ENCODE results near the gene ENOX1.
A peak's percentile ranks its signal among the peaks of the same experiment; 100 is the strongest.

The ENOX1 gene

DNA sequence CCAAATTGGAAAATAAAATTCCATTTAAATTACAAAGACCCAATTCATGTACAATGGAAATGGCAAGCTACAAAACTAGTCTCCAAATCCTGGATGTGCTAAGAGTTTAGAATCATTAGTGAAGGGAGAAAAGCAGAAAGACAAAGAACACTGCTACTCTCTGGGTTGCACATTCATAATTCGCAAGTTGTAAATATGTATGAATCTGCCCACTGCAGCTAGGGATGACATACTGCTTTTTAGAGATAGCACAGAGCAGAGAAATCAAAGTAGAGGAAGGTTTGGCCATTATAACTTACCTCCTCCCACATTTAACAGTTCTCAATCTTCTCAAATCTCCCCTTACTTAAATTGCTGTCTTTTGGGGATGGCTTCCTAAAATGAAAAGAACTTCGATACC lies 231.1 kb downstream of the ENOX1 start:
- no peak for DNase-seq (ENCODE audit: low read depth)

DNA sequence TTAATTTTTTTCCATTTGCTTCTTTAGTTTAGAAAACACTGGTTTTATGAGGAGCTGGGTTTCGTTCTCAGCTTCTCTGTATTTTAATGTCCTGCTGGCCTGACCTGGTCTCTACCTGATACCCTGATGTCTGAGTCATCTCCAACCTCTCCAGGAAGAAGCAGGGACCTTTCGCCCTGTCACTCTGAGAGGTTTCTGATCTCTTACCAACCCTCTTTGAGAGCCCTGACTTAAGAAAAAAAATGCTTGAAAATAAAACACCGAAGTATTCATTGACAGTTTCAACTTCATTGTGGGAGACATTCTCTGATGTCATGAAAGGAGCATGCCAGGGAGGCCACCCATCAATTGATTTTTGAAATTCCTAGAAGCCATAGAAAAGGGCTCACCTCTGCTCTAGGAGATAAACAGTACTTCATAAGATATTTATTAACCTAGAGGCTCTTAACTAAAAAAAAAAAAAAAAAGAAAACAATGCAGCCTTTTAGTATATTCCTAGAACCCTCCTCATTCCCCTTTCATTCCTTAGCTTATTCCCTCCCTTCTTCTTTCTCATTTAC lies 234.8 kb downstream of the ENOX1 start:
- no peak overlapping the region for H3K4me3 ChIP-seq (ENCODE audit: low read depth, low read length)
- TF ChIP-seq, protein P1, sequence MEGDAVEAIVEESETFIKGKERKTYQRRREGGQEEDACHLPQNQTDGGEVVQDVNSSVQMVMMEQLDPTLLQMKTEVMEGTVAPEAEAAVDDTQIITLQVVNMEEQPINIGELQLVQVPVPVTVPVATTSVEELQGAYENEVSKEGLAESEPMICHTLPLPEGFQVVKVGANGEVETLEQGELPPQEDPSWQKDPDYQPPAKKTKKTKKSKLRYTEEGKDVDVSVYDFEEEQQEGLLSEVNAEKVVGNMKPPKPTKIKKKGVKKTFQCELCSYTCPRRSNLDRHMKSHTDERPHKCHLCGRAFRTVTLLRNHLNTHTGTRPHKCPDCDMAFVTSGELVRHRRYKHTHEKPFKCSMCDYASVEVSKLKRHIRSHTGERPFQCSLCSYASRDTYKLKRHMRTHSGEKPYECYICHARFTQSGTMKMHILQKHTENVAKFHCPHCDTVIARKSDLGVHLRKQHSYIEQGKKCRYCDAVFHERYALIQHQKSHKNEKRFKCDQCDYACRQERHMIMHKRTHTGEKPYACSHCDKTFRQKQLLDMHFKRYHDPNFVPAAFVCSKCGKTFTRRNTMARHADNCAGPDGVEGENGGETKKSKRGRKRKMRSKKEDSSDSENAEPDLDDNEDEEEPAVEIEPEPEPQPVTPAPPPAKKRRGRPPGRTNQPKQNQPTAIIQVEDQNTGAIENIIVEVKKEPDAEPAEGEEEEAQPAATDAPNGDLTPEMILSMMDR (IDR thresholded peaks at IDR 0.05; ENCODE audit: insufficient read depth, low read depth, low read length, missing control alignments), result no peak
- DNase-seq (ENCODE audit: low read depth), result peak; percentile 64

More for the DNA sequence above, 231.1 kb downstream of the ENOX1 start:
- TF ChIP-seq, protein P1 (IDR thresholded peaks at IDR 0.05; ENCODE audit: insufficient read depth, low read depth, low read length, missing control alignments), result no peak
- H3K4me3 ChIP-seq (ENCODE audit: low read depth, low read length), result no peak overlapping the region

DNA sequence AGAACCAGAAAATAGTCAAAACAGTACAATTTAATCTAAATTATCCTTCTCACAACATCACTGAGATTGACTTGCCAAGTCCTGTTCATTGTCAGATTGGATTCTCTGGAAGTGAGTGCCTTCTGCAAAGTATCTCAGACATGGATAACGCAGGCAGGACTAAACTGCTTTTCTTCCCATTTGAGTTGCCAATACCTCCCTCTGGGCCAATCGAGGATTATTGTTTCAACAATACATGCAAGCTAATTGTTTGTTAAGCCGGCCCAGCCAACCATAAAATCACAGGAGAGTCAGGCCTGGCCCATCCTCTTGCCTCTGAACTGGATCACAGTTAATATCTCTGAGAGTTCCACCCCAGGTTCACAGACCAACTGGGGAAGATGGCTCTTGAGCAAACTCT lies 240.0 kb downstream of the ENOX1 start:
- no peak for DNase-seq (ENCODE audit: low read depth)
- H3K4me3 ChIP-seq (ENCODE audit: low read depth, low read length), result no peak overlapping the region
- TF ChIP-seq, protein P1 (IDR thresholded peaks at IDR 0.05; ENCODE audit: insufficient read depth, low read depth, low read length, missing control alignments), result no peak

DNA sequence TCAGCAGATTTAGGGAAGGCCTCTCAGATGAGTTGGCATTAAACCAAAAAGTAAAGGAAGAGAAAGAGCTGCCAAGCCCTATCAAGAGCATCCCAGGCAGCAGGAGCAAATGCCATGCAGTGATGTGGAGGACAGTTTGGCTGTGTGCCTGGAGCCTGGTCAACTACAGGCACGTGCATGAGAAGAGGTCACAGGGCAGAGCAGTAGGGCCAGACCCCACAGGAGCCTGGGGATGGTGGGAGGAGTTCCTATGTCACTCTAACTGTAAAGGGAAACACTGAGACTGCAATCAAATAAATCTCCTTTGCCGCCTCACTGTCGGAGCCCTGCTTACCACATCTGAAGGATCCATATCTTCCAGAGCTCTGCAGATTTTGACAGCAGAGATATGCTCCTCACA lies 240.5 kb downstream of the ENOX1 start:
- no peak overlapping the region for H3K4me3 ChIP-seq (ENCODE audit: low read depth, low read length)
- DNase-seq (ENCODE audit: low read depth), result no peak
- TF ChIP-seq, protein P1 (IDR thresholded peaks at IDR 0.05; ENCODE audit: insufficient read depth, low read depth, low read length, missing control alignments), result no peak

DNA sequence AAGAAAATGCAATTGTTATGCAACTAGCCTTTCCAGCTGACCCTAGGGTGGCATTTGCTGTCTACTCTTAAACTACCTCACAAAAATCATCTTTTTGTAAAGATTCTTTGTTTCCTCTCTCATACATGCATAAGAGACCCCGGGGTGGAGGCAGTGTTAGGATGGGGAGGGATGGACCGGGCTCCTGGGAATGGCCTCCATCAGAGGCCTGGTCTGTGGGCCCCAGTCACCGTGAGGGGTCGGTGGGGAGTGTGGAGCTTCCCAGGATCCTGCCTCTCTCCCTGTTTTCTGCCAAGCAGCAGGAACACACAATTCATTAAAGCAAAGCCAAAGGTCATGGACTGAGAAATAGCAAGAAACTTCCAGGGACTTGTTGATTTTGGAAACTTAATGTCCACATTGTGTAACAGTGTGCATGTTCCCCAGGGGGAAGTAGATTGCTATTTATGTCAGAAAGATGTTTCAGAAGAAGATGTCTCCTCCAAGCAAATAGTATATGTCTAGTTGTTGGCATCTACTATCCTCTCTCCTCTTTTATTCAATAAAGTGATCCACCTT lies 241.4 kb downstream of the ENOX1 start:
- no peak for DNase-seq (ENCODE audit: low read depth)
- TF ChIP-seq, protein P1 (IDR thresholded peaks at IDR 0.05; ENCODE audit: insufficient read depth, low read depth, low read length, missing control alignments), result no peak
- H3K4me3 ChIP-seq (ENCODE audit: low read depth, low read length), result no peak overlapping the region

DNA sequence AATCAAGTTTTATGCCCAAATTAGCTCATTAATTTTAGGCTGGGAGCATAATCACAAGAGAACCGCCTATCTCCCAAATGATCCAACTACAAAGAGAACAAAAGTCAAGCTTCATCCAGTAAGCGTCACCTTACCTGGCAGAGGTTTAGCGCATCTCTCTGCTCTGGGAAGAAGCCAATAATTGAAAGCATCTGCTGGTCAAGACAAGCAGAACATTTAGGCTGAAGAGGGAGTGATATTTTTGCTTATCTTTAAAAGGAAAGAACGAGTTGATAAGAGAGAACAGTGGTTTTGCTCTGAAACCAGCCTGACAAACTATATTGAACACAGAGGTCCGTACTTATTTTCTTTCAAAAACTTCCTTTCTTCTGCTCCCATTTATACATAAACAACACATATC lies 242.1 kb downstream of the ENOX1 start:
- no peak overlapping the region for H3K4me3 ChIP-seq (ENCODE audit: low read depth, low read length)
- TF ChIP-seq, protein P1 (IDR thresholded peaks at IDR 0.05; ENCODE audit: insufficient read depth, low read depth, low read length, missing control alignments), result no peak
- no peak for DNase-seq (ENCODE audit: low read depth)

DNA sequence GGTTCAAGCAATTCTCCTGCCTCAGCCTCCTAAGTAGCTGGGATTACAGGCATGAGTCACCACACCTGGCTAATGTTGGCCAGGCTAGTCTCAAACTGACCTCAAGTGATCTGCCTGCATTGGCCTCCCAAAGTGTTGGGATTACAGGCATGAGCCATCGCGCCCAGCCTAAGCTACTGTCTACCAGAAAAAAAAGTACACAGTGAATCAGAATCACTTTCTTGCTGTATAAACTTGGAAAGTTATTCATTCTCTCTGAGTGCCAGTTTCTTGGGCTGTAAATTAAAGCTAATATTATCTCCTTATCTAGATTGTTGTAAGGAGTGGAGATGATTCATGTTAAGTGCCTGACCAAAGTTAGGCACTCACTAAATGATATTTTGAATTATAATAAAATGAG lies 242.8 kb downstream of the ENOX1 start:
- TF ChIP-seq, protein P1 (IDR thresholded peaks at IDR 0.05; ENCODE audit: insufficient read depth, low read depth, low read length, missing control alignments), result no peak
- DNase-seq (ENCODE audit: low read depth), result no peak
- H3K4me3 ChIP-seq (ENCODE audit: low read depth, low read length), result no peak overlapping the region
